HG03521 (cell line): ENCODE measurements around the gene ANO3.
"Not testable (repeated sequence)": the region's sequence is repeated elsewhere in the genome, so short reads cannot be mapped to it uniquely, and the experiment has no call there.

ENCODE experiments used
- ATAC-seq: cut with Tn5 transposase; IDR thresholded peaks from one replicate; pipeline ENCODE4 v1.9.1; 2021; ENCODE audit warnings: mild to moderate bottlenecking, moderate library complexity; ENCODE audit not compliant: unreplicated experiment

ANO3 gene

GRCh38 chr11:26618441-26618840 is 286.5 kb downstream of the ANO3 start:
- ATAC-seq = no peak

GRCh38 chr11:26620282-26621045 is 288.5 kb downstream of the ANO3 start:
- ATAC-seq = no peak

- ATAC-seq = no peak
These were observed 289.2 kb downstream of the ANO3 start for GRCh38 chr11:26621132-26621531.

- ATAC-seq = no peak
These were observed 290.3 kb downstream of the ANO3 start for GRCh38 chr11:26622181-26622580.

DNA sequence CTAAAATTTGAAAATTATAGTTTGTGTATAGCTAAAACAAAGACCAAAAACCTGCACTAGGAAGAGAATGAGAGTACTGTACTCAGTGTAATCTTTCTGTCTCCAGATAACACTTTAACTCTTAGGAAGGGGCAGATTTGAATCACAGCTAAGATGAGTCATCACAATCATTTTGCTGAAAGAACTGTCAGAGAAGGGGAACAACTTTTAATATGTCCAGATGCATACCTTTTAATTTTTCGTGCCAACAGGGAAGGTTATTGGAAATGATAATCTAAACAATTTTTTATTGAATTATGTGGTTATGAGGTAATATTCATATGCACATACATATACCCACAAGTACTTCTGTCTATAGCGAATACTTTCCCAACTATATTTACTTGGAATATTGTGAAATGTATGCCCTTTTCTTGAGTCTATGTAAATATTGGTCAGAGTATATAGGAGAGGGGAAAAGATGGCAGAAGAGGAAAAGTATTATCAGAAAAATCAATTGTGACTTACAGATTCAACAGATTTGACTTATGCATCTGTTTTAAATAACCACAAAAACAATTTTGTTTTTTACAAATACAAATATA is 291.2 kb downstream of the ANO3 start:
- ATAC-seq = no peak

- ATAC-seq = no peak
These were observed 294.4 kb downstream of the ANO3 start for GRCh38 chr11:26626346-26626745.

DNA sequence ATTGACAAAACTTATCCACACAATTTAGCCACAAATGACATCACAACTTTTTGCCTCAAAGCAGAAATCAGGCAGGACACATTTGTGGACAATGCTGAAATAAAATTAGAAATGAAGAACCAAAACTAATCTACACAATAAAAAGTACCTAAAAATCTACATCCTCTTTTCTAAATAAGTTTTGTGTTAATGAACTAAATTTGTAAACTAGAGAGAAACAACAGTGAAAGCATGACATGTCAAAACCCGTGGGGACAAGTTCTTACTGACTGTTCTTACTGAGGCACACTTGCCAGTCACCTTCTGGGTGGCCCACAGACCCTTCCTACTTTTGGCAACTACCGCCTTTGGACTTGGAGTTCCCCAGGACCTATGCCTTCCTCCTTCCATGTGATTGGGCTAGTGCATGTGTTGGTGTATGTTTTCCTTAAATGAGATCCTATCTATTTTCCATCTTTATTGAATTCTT is 300.8 kb downstream of the ANO3 start:
- peak; percentile 54 for ATAC-seq

DNA sequence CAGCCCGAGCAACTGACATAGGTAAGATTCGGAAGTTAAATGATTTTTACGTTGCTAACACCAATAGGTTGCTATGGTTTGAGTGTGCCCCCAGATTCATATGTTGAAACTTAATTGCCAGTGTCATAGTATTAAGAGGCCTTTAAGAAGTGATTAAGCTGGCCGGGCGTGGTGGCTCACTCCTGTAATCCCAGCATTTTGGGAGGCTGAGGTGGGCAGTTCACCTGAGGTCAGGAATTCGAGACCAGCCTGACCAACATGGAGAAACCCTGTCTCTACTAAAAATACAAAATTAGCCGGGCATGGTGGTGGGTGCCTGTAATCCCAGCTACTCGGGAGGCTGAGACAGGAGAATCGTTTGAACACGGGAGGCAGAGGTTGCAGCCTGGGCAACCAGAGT is 311.4 kb downstream of the ANO3 start:
- ATAC-seq = not testable (repeated sequence)

GRCh38 chr11:26649884-26650283 is 318.0 kb downstream of the ANO3 start:
- peak; percentile 84 for ATAC-seq

DNA sequence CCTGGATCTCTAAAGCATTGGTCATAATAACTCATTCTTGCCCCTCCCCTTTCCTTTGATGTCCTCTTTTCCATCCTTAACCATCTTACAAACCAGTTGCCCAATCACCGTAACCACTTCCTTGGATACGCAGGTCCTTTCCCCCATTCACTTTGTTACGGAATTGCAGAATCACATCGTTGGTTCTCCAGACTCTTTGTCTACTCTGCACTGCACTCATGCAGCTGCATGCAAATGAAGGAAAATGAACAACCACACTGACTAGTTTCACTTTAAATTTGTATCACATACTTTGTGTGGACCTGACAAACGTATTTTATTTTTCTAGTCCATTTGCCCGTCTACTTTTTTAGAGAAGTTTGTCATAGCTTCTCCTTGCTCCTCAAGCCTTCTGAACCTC is 320.0 kb downstream of the ANO3 start:
- ATAC-seq = no peak

DNA sequence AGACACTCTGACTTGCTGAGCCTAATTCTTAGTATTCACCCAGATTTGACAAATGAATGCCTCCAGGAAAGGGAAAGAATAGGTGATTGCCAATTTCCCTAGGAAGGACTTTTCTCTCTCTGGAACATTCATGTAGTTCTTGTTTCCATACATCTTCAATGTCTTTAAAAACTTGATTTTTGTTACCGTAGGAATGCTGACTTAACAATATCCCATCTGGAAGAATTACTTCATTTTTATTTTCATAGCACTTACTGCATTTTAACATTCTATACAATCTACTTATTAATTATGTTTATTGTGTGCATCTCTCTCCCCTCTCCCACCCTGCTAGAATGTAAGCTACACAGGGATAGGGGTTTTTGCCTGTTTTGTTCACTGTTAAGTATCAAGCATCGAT is 323.4 kb downstream of the ANO3 start:
- ATAC-seq = no peak

DNA sequence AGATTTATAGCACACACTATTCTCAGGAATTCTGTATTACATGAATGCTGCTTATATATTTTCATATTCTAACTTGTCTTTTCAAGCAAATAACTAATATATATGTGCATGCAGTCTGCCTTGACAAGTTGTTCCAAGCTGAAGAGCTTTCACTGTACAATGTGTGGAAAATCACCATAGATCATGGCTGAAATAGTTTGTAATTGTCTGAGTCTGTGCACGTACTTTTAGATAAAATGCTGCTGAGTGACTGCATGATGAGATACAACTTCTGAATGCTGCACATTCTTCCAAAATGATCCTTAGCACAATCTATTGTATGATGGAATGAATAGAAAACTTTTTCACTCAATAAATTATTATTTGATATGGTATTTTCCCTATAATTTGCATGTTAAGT is 331.0 kb downstream of the ANO3 start:
- no peak for ATAC-seq

DNA sequence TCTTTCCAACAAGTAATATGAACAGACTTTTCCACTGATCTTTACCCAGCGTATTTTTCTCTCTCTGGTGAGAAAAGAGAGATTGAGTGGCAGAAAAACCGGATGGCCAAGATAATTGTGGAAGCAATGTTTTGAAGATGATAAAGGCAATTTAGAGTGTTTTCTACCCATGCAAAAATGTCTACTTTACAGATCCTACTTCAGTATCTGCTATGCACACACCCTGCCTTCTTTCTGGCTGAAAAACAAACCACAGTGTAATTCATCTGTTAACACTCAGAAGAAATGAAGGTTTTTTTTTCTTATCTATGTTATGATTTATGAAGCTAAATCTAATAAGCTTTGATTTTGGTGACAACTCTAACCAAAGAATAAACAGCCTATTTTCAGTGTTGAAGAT is 333.1 kb downstream of the ANO3 start:
- ATAC-seq = no peak

- ATAC-seq = no peak
These were observed 334.0 kb downstream of the ANO3 start for GRCh38 chr11:26665946-26666345.

GRCh38 chr11:26675233-26675928 is 343.5 kb downstream of the ANO3 start:
- no peak for ATAC-seq

GRCh38 chr11:26676641-26677040 is 344.7 kb downstream of the ANO3 start:
- ATAC-seq = no peak

DNA sequence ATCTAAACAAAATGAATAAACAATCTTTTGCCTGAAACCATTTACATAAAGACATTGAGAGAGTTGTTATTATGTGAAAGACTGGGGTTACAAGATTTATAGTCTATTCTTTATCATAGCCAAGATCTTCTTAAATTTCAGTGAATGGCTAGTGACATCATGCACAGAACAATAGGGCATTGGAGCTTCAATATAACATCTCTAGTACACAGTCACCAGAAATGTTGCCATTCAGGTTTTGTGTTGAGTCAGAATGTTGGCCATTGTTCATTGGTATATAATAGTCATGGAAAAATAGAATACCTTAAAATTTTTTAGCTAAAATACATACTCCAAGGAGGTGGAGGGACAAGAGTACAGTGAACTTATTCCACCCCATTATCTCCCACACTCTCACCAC is 345.6 kb downstream of the ANO3 start:
- no peak for ATAC-seq

- no peak for ATAC-seq
These were observed 355.4 kb downstream of the ANO3 start for GRCh38 chr11:26687351-26687750.

DNA sequence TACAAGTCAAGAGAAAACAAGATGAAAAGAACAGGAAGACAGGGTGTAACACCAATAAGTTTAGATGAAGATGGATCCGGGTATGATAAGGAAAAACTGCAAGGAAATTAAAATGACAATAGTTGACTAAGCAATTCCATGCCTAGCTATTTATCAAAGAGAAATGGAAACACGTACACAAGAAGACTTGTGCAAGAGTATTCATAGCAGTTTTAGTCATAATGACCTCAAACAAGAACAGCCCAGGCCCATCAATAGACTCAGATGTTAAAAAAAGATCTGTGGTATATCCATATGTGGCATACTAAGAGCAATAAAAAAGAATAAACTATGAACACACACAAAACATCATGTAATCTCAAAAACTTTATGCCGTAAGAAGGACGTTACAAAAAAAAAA is 356.8 kb downstream of the ANO3 start:
- ATAC-seq = no peak

DNA sequence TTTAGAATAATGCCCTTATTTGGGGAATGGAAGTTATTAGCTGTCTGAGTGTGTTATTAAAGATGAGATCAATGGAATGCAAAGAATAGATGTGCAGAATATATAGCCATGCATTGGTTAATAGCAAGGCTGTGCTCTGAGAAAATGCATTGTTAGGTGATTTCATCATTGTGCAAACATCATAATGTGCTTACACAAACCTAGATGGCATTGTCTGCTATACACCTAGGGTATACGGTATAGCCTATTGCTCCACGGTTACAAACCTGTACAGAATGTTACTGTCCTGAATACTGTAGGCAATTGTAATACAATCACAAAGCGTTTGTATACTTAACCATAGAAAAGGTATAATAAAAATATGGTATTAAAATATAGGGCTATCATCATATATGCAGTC is 364.4 kb downstream of the ANO3 start:
- ATAC-seq = no peak

DNA sequence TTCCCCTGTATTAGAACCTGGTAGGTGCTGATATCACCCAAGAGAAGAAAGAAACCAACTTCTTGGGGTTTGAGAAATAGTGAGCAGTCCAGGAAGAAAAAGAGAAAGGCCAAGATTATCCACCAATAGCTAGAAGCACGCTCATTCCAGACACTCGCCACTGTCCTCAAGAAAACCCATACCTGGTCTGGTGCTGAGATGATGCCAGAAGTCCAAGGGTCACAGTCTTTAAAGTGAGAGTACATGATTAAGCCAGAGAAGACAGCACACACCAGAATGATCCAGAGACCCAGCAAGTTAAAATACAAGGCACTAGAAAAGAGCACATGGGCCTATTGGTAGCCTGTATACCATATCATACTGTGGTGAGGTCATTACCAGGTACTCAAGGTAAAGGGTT is 366.3 kb downstream of the ANO3 start:
- no peak for ATAC-seq

DNA sequence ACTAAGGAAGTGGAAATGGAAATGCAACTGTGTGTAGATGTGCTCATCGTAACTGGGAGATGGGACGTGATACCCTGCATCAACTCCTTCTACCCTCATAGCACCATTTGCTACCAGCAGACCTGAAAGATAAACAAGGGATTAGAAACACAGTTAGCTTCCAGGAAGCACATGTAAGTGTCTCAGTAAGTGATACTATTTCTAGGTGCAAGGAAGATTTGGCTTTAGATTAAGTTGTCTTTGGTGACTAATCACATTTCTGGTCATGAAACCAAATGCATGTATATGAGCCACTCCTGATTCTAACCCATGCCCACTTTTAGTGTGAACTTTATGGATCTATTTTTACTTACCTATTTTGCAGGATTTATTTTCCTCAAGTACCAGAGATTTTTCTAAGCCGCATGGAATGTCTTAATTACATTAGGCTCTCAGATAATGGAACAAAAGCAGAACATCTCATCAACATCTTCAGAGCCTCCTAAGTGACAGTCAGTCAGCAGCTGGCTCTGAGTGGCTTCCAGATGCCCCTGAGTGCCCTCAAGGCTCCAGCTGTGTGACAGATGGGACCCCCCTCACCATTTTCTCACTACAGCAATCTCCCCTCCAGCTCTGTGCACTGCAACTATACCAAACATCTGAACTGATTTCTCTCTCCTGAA is 368.8 kb downstream of the ANO3 start:
- no peak for ATAC-seq
